DND-41 (cell line): ENCODE results near the gene DYNC1H1.

Experiments used
- EZH2 ChIP-seq: IDR thresholded peaks from 3 replicates; pipeline ENCODE4 v1.6.1; 2012; ENCODE audit warnings: borderline replicate concordance, low read depth, mild to moderate bottlenecking, moderate library complexity, low read length, inconsistent platforms; ENCODE audit not compliant: severe bottlenecking
- TF ChIP-seq, protein P1 (sequence below): IDR thresholded peaks from 2 replicates; pipeline ENCODE4 v1.5.1; 2012; ENCODE audit warnings: borderline replicate concordance, low read length, moderate library complexity, mild to moderate bottlenecking; ENCODE audit not compliant: poor library complexity, severe bottlenecking; ENCODE audit errors: extremely low read depth

DNA sequence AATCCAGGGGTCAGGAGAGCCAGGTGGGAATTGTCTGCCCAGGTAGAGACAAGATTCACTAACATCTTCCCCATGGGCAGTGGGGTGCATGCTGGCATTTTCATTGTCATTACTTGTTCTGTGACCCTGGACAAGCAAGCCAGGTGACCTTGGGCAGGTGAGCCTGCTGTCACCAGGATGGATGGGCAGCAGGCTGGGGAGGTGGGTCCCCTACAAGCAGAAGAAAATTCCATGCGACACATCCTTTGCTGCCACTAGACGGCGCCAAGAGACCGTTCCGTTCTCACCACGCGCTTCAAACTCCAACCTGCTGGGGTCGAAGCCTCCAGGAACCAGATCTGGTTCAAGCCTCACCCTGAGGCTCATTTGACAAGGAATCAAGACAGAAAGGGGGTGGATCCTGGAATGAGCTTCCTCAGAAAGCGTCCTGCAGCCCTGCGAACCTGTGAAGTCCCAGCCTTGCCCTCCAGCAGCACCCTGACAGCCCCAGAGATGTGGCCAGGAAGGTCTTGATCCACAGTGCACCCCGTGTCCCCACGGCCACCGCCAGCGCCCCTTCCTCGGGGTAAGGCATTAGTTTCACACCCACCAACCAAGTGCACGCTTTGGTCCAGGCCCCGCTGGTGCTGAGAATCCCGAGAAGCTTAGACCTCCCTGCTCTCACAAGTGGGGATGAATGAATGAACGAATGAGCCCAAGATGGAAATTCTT is 3.2 kb upstream of the DYNC1H1 start:
- TF ChIP-seq, protein P1, sequence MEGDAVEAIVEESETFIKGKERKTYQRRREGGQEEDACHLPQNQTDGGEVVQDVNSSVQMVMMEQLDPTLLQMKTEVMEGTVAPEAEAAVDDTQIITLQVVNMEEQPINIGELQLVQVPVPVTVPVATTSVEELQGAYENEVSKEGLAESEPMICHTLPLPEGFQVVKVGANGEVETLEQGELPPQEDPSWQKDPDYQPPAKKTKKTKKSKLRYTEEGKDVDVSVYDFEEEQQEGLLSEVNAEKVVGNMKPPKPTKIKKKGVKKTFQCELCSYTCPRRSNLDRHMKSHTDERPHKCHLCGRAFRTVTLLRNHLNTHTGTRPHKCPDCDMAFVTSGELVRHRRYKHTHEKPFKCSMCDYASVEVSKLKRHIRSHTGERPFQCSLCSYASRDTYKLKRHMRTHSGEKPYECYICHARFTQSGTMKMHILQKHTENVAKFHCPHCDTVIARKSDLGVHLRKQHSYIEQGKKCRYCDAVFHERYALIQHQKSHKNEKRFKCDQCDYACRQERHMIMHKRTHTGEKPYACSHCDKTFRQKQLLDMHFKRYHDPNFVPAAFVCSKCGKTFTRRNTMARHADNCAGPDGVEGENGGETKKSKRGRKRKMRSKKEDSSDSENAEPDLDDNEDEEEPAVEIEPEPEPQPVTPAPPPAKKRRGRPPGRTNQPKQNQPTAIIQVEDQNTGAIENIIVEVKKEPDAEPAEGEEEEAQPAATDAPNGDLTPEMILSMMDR = peak; percentile 97
- no peak for TF ChIP-seq EZH2
